Fibroblast of the aortic adventitia (primary cell): Measurements from ENCODE around the gene PLP2. TPM values are rescaled to one million over a fixed set of nuclear protein-coding genes. Genes with fewer than 3 reads are reported as not detected.

Experiments
- DNase-seq: peaks from one replicate; pipeline ENCODE4 v3.0.0-alpha.2; 2010; ENCODE audit warnings: low read depth
- H3K4me3 ChIP-seq: 2 replicates; pipeline ENCODE4 v1.5.1; 2011; ENCODE audit warnings: low read depth, mild to moderate bottlenecking, control low read depth, low read length, moderate library complexity
- total RNA-seq: library from RNA; depleted of rRNA; stranded (reverse); fragments of >200 nt; gene quantifications from 2 replicates; pipeline ENCODE4 v1.2.3, GENCODE V29; 2012; ENCODE audit warnings: low replicate concordance
- TF ChIP-seq, protein P1 (sequence below): IDR thresholded peaks from 2 replicates; pipeline ENCODE4 v1.5.1; 2011; ENCODE audit warnings: mild to moderate bottlenecking, low read length, control low read depth, inconsistent platforms; ENCODE audit not compliant: insufficient read depth

PLP2 gene
- total RNA-seq, 1 donor: 93.2 TPM

DNA sequence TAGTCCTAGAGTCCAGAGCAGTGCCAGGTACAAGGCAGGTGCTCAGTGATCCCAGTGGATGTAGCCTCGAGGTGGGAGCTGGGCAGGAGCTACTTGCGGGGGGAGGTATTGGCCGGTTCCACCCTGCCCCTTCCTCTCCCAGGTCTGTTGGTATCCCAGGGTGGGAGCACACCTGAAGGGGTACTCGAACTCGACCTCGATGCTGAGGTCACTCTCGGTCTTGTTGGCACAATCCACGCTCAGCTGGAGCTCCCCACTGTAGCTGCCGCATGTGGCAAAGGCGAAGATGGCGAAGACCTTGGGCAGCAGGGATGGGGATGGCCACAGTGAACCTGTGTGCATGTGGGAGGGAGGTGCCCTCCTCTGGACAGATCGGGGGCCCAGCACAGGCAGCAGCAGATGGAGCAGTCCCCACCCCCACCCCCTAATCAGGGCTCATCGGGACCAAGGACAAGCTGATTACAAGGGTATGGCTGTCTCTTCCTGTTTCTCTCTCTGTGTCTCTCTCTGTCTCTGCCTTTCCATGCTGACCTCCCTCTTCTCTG, 25.9 kb downstream of the PLP2 start:
- H3K4me3 ChIP-seq: no peak overlapping the region
- TF ChIP-seq, protein P1, sequence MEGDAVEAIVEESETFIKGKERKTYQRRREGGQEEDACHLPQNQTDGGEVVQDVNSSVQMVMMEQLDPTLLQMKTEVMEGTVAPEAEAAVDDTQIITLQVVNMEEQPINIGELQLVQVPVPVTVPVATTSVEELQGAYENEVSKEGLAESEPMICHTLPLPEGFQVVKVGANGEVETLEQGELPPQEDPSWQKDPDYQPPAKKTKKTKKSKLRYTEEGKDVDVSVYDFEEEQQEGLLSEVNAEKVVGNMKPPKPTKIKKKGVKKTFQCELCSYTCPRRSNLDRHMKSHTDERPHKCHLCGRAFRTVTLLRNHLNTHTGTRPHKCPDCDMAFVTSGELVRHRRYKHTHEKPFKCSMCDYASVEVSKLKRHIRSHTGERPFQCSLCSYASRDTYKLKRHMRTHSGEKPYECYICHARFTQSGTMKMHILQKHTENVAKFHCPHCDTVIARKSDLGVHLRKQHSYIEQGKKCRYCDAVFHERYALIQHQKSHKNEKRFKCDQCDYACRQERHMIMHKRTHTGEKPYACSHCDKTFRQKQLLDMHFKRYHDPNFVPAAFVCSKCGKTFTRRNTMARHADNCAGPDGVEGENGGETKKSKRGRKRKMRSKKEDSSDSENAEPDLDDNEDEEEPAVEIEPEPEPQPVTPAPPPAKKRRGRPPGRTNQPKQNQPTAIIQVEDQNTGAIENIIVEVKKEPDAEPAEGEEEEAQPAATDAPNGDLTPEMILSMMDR: no peak
- DNase-seq: no peak

DNA sequence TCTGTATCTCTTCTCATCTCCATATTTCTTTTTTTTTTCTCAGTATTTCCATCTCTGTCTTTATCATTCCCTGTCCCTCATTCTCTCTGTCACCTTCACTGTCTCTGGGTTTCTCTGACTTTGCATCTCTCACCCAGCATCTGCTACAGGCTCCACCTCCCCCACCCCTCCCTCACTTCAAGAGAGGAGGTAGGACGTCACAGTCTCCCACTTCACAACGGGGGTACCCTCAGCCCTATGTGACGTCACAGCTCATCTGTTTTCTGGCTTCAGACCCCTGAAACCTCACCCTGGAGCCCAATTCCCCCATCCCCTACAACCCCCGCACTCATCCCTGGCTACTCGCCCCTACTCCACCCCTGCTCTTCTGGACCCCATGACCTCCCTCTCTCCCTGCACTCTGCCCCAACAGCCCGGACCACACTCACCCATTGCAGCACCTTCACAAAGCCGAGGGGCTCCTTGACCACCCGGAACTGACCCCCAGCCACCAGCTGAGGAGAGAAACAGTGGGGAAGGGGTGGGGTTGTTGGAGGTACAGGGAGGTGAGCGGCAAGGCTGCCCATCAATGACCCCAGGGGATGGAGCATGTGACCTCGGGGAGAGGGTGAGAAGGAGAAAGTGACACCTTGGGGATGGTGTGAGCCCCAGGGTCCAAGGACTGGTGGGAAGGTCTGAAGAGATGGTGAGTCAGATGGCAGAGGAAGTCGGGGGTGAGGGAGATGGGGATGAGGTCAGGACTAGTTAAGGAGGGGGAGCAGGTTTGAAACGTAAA, 27.0 kb downstream of the PLP2 start:
- DNase-seq: no peak
- TF ChIP-seq, protein P1: no peak
- no peak overlapping the region for H3K4me3 ChIP-seq

DNA sequence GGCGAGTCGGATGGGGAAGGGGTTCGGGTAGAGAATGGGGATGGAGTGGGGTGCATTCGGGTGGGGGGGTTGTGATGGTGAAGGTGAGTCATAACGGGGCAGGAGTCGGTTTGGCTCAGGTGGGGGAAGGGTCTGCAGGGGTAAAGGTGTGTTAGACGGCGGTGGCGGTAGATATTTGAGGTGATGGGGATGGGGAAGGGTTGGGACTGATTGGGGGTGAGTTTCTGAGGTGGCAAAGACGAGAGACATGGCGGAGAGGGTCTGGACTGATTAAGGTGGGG, 27.6 kb downstream of the PLP2 start:
- no peak overlapping the region for H3K4me3 ChIP-seq
- TF ChIP-seq, protein P1: no peak
- no peak for DNase-seq

DNA sequence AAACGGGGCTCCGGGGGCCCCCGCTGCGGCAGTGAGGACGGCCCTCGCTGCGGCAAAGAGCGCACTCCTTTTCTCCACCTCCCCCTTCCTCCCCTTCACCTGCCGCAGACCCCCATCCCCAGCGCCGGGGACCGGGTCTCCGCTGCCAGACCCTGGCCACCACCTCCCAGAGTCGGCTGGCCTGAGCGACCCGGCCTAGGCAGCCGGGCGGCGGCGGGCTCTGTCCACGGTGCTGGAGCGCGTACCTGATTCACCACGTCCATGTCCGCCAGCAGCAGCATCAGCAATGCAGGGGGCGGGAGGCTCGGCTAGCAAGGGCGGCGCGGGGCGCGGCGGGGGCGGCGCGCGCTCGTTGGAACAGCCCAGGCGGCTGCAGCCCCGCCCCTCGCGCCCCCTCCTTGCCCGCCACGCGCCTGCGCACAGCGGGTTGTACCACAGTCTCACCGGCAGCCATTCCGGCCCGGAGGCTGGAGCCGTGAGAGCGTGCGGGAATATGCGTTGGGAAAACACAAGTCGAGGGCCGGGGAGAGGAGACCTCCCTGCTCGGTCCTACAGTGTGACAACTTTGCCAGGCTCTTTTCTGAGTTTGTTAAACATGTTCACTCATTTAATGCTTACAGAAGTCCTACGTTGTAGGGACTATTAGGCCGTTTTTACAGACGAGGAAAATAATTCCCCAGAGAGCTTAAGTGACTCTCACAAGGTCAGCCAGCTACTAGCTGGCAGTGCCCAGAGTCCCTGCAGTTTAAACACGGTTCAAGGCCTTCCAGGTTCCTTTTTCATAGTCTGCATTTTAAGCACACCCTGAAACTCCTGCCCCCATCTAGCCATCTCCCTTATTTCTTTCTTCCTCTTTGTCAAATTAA, 28.4 kb downstream of the PLP2 start, which contains the start of gene SYP:
SYP (minus strand) TSS at position 288 of the 866 bp plus-strand sequence; CDS start at position 281, 7 bp downstream.
- TF ChIP-seq, protein P1: no peak
- peak within 1 kb of the TSS; percentile 47 for H3K4me3 ChIP-seq
- DNase-seq: peak; percentile 74

DNA sequence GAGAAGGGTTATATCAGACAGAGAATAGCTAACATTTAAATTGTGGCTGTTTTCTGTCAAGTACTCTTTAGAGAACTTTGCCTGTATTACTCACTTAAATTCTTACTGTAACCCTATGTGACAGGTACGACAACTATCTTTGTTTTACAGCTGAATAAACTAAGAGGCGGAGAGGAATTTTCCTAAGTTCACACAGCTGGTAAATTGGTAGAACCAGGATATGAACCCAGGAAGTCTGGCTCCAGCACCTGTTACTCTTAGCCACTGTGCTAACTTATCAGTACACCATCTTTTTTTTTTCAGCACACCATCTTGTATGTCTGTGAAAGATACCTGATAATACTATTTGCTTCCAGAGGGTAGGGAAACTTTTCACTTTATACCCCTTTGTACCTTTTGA, 30.3 kb downstream of the PLP2 start:
- DNase-seq: no peak
- no peak overlapping the region for H3K4me3 ChIP-seq
- TF ChIP-seq, protein P1: no peak

DNA sequence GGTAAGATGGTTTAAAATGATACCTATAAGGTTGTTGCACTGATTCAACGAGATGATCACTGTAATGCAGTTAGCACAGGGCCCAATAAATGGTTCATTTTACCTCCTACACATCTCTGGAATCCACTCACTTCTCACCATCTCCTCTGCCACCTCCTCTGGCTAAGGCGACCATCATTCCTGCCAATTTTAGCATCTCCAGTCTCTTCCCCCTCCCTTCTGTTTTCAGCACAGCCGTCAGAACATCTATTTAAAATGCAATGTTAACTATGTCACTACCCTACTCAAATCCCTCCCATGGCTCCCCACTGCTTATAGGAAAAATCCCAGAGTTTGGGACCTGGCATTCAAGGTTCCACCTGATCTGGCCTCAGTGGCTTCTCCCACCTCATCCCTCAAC, 31.8 kb downstream of the PLP2 start:
- no peak for DNase-seq
- TF ChIP-seq, protein P1: no peak
- H3K4me3 ChIP-seq: no peak overlapping the region
